Measurements from ENCODE around the gene IL4I1. TPM values are rescaled to one million over a fixed set of nuclear protein-coding genes. Genes with fewer than 3 reads are reported as not detected.
A peak's percentile ranks its signal among the peaks of the same experiment; 100 is the strongest.

Gene IL4I1
- total RNA-seq, 2 experiments from 2014 or later, result 7.2 to 7.5 TPM

DNA sequence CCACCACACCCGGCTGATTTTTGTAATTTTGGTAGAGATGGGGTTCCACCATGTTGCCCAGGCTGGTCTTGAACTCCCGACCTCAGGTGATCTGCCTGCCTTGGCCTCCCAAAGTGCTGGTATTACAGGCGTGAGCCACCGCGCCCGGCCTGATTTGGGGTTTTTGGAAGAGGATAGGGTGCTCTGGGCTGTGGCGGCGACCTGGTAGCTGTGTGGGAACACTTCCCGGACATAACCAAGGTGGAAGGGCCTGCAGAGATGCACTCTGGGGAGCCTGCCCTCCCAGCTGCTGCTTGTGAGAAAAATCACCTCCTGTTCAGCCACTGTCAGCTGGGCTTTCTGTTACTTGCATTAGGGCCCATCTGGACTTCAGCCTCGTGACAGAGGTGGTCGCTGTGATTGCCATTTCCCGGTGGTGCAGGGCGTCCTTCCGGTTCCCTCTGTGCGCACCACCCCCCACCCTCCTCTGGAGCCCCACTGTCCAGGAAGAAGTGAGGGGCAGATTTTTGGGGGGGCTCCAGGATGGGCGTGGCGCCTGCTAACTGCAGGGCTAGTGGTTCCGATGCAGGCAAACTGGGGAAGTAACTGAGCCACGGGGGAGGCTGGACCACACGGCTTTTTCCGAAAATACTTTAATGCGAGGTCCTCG is 7.5 kb downstream of the IL4I1 start:
- intact Hi-C loops (cut with micrococcal nuclease), result no loop called here
- no peak for DNase-seq
- Mint-ChIP-seq H3K4me1 (ENCODE audit: low read depth) (peaks cover 8% of the 10 kb centered on the region), H3K9me3 (no peaks in the 10 kb centered on the region), H3K36me3 (ENCODE audit: low read depth) (peaks cover 13% of the 10 kb centered on the region), H3K4me3 (no peak overlapping the region), H3K27me3 (ENCODE audit: low read depth) (no peaks in the 10 kb centered on the region), H3K27ac (no peak overlapping the region)
- CTCF ChIA-PET, result interaction anchor here (0.6 to 1.6 kb wide), 2 partner anchors 23 to 235 kb away, joined by 3 to 6 read pairs; no protein-coding TSS in a partner anchor

DNA sequence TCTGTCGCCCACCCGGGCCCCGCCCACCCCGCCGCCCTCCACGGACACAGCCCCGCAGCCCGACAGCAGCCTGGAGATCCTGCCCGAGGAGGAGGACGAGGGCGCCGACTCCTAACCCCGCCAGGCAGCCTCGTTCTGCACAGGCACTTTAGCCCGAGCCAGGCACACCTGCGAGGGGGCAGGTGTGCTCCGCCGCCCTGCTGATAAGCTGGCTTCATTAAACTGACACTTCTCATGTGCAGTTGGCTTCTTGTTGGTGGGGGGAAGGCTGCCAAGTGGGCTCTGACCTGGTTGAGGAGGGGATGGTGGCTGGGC is 8.2 kb downstream of the IL4I1 start:
- Mint-ChIP-seq H3K27me3 (ENCODE audit: low read depth) (no peaks in the 10 kb centered on the region), H3K9me3 (no peaks in the 10 kb centered on the region), H3K4me3 (no peak overlapping the region), H3K4me1 (ENCODE audit: low read depth) (peaks cover 8% of the 10 kb centered on the region), H3K27ac (no peak overlapping the region), H3K36me3 (ENCODE audit: low read depth) (peaks cover 15% of the 10 kb centered on the region)
- CTCF ChIA-PET, result no interaction called here
- no peak for DNase-seq
- intact Hi-C loops (cut with micrococcal nuclease), result no loop called here

DNA sequence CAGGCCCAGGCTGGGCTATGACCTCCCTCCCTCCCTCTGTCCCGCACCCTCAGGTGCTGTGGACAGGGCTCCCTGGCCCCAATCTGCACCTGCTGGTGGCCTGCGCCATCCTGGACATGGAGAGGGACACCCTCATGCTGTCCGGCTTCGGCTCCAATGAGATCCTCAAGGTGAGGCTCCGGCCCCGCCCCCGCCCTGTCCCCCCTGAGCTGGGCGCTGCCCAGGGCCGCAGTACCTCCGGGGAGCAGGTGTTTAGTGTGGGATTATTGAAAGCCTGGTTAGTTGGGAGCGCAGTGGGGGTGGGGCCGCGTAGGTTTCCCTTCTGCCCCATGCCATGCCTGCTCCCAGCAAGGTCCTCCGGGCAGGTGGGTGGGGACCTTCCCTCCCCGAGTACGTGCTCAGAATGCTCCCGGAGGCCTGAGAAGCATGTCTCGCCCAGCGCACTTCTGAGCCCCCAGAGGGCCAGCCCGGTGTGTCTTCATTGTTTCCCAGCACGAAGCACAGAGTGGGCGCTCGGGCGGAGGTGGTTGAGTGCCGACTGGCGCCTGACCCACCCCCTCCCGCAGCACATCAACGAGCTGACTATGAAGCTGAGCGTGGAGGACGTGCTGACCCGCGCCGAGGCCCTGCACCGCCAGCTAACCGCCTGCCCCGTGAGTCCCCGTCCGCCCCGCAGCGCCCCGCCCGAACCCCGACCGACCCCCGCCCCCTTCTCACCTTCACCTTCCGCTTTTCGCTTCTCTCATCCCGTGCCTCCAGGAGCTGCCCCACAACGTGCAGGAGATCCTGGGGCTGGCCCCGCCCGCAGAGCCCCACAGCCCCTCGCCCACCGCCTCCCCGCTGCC is 8.8 kb downstream of the IL4I1 start:
- Mint-ChIP-seq H3K27ac (no peak overlapping the region), H3K4me3 (no peak overlapping the region), H3K4me1 (ENCODE audit: low read depth) (peaks cover 8% of the 10 kb centered on the region), H3K27me3 (ENCODE audit: low read depth) (no peaks in the 10 kb centered on the region), H3K9me3 (no peaks in the 10 kb centered on the region), H3K36me3 (ENCODE audit: low read depth) (peaks cover 20% of the 10 kb centered on the region)
- no peak for DNase-seq
- CTCF ChIA-PET, result no interaction called here
- intact Hi-C loops (cut with micrococcal nuclease), result no loop called here

DNA sequence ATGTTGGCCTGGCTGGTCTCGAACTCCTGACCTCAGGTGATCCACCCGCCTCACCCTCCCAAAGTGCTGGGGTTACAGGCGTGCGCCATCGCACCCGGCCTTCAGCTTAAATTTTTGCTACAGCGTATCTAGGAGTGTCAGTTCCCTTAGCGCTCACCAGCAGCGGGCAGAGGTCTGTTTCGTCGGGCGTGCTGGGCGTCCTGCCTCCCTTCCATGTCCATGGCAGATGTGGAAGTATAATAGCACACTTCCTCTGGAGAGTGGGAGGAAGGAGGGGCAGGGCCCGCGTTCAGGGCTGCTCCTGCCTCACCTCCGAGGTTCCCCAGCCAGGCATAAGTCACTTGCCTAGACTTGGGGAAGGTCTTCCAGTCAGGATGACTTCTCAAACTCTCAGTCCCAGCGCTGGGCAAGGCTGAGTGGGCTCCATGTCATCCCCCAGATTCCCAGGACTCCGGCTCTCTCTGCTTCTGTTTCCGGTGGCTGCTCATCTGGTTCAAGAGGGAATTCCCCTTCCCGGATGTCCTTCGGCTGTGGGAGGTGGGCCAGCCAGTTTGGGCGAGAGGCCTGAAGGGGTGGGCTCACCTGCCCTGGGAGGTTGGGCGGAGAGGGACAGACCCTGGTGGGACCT is 9.5 kb downstream of the IL4I1 start:
- Mint-ChIP-seq H3K4me1 (ENCODE audit: low read depth) (peaks cover 8% of the 10 kb centered on the region), H3K27ac (no peak overlapping the region), H3K9me3 (no peaks in the 10 kb centered on the region), H3K4me3 (no peak overlapping the region), H3K36me3 (ENCODE audit: low read depth) (peaks cover 22% of the 10 kb centered on the region), H3K27me3 (ENCODE audit: low read depth) (no peaks in the 10 kb centered on the region)
- CTCF ChIA-PET, result no interaction called here
- intact Hi-C loops (cut with micrococcal nuclease), result no loop called here
- DNase-seq, result no peak

DNA sequence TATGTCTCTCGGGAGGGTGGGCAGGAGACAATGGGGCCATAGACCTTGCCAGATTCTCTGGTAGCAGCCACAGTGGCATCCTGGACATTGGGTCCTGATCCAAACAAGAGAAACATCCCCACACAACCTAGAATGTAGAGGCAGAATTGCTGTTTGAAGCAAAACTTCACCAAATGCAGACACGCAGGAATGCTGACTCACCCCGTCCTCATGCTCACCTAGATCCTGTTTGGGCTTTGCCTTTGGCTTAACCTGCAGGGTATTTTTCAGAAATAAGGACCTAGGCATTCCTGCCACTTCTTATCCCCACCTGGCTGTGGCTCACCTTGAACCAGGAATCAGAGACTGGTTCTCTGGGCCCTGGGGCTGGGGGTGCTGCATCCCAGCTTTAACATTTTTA is 11.9 kb downstream of the IL4I1 start:
- CTCF ChIA-PET, result no interaction called here
- intact Hi-C loops (cut with micrococcal nuclease), result no loop called here
- H3K27me3 Mint-ChIP-seq (ENCODE audit: low read depth), result no peaks in the 10 kb centered on the region
- H3K4me1 Mint-ChIP-seq (ENCODE audit: low read depth), result peaks cover 7% of the 10 kb centered on the region
- H3K27ac Mint-ChIP-seq, result peak overlapping the region; percentile 46
- H3K36me3 Mint-ChIP-seq (ENCODE audit: low read depth), result peaks cover 28% of the 10 kb centered on the region
- no peaks in the 10 kb centered on the region for H3K9me3 Mint-ChIP-seq
- H3K4me3 Mint-ChIP-seq, result no peak overlapping the region
- DNase-seq, result no peak

- DNase-seq, result no peak
- Mint-ChIP-seq H3K9me3 (no peaks in the 10 kb centered on the region), H3K27ac (no peak overlapping the region), H3K4me1 (ENCODE audit: low read depth) (peaks cover 7% of the 10 kb centered on the region), H3K36me3 (ENCODE audit: low read depth) (peaks cover 26% of the 10 kb centered on the region), H3K4me3 (no peak overlapping the region), H3K27me3 (ENCODE audit: low read depth) (no peaks in the 10 kb centered on the region)
- CTCF ChIA-PET, result interaction anchor here (0.6 kb wide), 1 partner anchor 135 kb away, joined by 4 read pairs; no protein-coding TSS in a partner anchor
- intact Hi-C loops (cut with micrococcal nuclease), result no loop called here
Observed at GRCh38 chr19:49884109-49884508, 12.6 kb downstream of the IL4I1 start.

DNA sequence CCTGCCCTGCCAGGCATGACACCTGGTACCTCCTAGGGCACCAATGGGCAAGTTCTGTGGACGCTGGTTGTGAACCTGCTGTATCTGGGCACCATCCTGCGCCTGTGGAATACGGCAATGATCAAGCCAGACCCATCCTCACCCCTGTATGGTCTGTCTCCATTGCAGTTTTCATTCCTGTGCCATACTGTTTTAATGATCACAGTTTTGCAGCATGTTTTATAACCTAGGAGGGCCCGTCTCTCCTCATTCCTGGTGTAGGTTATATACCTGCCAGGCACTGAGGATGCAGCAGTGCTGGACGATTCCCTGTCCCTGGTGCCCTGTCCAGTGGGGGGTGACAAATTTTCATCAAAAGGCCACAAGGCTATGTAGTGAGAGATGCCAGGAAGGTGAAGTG is 13.6 kb downstream of the IL4I1 start:
- H3K27ac Mint-ChIP-seq, result no peak overlapping the region
- CTCF ChIA-PET, result no interaction called here

DNA sequence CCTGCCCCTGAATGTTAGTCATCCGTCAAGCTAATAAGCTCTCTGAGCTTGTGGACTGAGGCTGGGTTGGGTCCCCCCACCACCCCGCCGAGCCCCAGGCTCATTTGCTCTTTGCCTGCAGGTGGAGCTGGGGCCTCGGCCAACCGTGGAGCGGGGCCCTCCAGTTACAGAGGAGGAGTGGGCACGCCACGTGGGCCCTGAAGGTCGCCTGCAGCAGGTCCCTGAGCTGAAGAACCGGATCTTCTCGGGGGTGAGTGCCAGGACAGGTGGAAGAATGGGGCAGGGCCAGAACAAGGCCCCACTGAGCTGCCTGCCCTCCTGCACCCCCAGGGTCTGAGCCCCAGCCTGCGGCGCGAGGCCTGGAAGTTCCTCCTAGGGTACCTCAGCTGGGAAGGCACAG is 14.0 kb downstream of the IL4I1 start:
- no peak for DNase-seq
- H3K4me1 Mint-ChIP-seq (ENCODE audit: low read depth), result peaks cover 18% of the 10 kb centered on the region
- intact Hi-C loops (cut with micrococcal nuclease), result no loop called here
- CTCF ChIA-PET, result no interaction called here
- no peak overlapping the region for H3K4me3 Mint-ChIP-seq
- no peaks in the 10 kb centered on the region for H3K9me3 Mint-ChIP-seq
- peaks cover 33% of the 10 kb centered on the region for H3K36me3 Mint-ChIP-seq (ENCODE audit: low read depth)
- no peaks in the 10 kb centered on the region for H3K27me3 Mint-ChIP-seq (ENCODE audit: low read depth)
- H3K27ac Mint-ChIP-seq, result no peak overlapping the region

More for the DNA sequence above, 13.6 kb downstream of the IL4I1 start:
- intact Hi-C loops (cut with micrococcal nuclease), result no loop called here
- Mint-ChIP-seq H3K4me3 (no peak overlapping the region), H3K9me3 (no peaks in the 10 kb centered on the region), H3K27me3 (ENCODE audit: low read depth) (no peaks in the 10 kb centered on the region), H3K4me1 (ENCODE audit: low read depth) (peaks cover 16% of the 10 kb centered on the region), H3K36me3 (ENCODE audit: low read depth) (peaks cover 31% of the 10 kb centered on the region)
- no peak for DNase-seq

GRCh38 chr19:49881672-49882394 is 14.9 kb downstream of the IL4I1 start:
- Mint-ChIP-seq H3K36me3 (ENCODE audit: low read depth) (peaks cover 33% of the 10 kb centered on the region), H3K4me3 (no peak overlapping the region), H3K4me1 (ENCODE audit: low read depth) (peaks cover 18% of the 10 kb centered on the region), H3K27ac (no peak overlapping the region), H3K27me3 (ENCODE audit: low read depth) (no peaks in the 10 kb centered on the region), H3K9me3 (no peaks in the 10 kb centered on the region)
- DNase-seq, result no peak
- intact Hi-C loops (cut with micrococcal nuclease), result no loop called here
- CTCF ChIA-PET, result interaction anchor here (0.7 kb wide), 2 partner anchors 8 to 38 kb away, joined by 3 read pairs; no protein-coding TSS in a partner anchor

DNA sequence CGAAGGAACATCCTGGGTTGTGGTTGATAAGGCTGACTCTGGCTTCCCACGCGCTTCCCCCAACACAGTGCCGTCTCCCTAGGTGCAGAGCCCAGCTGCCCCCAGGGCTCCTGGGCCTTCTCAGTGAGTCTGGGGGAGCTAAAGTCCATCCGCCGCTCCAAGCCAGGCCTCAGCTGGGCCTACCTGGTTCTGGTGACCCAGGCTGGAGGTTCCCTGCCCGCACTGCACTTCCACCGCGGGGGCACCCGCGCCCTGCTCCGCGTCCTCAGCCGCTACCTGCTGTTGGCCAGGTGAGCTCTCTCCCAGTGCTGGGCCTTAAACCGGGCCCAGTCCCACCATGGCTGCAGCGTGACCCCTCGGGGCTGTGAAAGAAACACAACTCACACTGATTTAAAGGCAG is 15.5 kb downstream of the IL4I1 start:
- intact Hi-C loops (cut with micrococcal nuclease), result no loop called here
- Mint-ChIP-seq H3K36me3 (ENCODE audit: low read depth) (peaks cover 31% of the 10 kb centered on the region), H3K4me3 (no peak overlapping the region), H3K27me3 (ENCODE audit: low read depth) (no peaks in the 10 kb centered on the region), H3K9me3 (no peaks in the 10 kb centered on the region), H3K4me1 (ENCODE audit: low read depth) (peaks cover 17% of the 10 kb centered on the region), H3K27ac (no peak overlapping the region)
- CTCF ChIA-PET, result interaction anchor here (2.7 kb wide), 1 partner anchor 9 kb away, joined by 7 read pairs; no protein-coding TSS in a partner anchor
- no peak for DNase-seq

GRCh38 chr19:49880162-49880869 is 16.4 kb downstream of the IL4I1 start:
- Mint-ChIP-seq H3K36me3 (ENCODE audit: low read depth) (peaks cover 31% of the 10 kb centered on the region), H3K27me3 (ENCODE audit: low read depth) (no peaks in the 10 kb centered on the region), H3K4me1 (ENCODE audit: low read depth) (peaks cover 19% of the 10 kb centered on the region), H3K9me3 (no peaks in the 10 kb centered on the region), H3K27ac (no peak overlapping the region), H3K4me3 (no peak overlapping the region)
- DNase-seq, result no peak
- intact Hi-C loops (cut with micrococcal nuclease), result no loop called here
- CTCF ChIA-PET, result interaction anchor here (2.7 kb wide), 1 partner anchor 10 kb away, joined by 7 read pairs; no protein-coding TSS in a partner anchor

Measured in activated naive CD4-positive, alpha-beta T cell treated with anti-CD3 and anti-CD28 coated beads for 36 hours (primary cell).